Measurements from ENCODE around the gene LY6G5B. TPM values are rescaled to one million over a fixed set of nuclear protein-coding genes. Genes with fewer than 3 reads are reported as not detected.
A peak's percentile ranks its signal among the peaks of the same experiment; 100 is the strongest.

The LY6G5B gene
- polyA plus RNA-seq, 1 of the 3 experiments (the other 2 are of a cell fraction): 12.7 TPM

DNA sequence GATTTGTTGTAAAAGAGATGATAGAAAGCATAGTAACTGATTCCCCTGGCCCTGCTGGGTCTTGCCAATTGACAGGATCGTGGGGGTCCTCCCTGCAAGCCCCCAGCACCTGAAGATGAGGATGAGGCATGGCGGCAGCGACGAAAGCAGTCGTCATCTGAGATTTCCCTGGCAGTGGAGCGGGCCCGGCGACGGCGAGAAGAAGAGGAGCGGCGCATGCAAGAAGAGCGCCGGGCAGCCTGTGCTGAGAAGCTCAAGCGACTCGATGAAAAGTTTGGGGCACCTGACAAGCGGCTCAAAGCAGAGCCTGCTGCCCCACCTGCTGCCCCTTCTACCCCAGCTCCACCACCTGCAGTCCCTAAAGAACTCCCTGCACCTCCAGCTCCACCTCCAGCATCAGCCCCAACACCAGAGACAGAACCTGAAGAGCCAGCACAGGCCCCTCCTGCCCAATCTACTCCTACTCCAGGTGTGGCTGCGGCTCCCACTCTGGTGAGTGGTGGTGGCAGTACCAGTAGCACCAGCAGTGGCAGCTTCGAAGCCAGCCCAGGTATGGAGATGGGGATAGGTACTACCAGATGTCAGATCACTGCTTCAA is 42.0 kb upstream of the LY6G5B start:
- no peaks in the 10 kb centered on the region for H3K9me2 ChIP-seq
- no peak overlapping the region for H2AFZ ChIP-seq (ENCODE audit: low read depth)
- TF ChIP-seq, protein P1, sequence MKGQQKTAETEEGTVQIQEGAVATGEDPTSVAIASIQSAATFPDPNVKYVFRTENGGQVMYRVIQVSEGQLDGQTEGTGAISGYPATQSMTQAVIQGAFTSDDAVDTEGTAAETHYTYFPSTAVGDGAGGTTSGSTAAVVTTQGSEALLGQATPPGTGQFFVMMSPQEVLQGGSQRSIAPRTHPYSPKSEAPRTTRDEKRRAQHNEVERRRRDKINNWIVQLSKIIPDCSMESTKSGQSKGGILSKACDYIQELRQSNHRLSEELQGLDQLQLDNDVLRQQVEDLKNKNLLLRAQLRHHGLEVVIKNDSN (IDR thresholded peaks at IDR 0.05; ENCODE audit: borderline replicate concordance, low read depth): no peak
- TF ChIP-seq YY1 (IDR thresholded peaks at IDR 0.05; ENCODE audit: low read depth) (no peak), CHD2 (IDR thresholded peaks at IDR 0.05; ENCODE audit: low read length, partially characterized antibody) (no peak), SMC3 (IDR thresholded peaks at IDR 0.05; ENCODE audit: low read depth, low read length) (no peak), RXRA (IDR thresholded peaks at IDR 0.05; ENCODE audit: borderline replicate concordance, low read depth) (no peak), SIN3A (IDR thresholded peaks at IDR 0.05; ENCODE audit: borderline replicate concordance, low read depth, low read length) (no peak), FOSL2 (IDR thresholded peaks at IDR 0.05; ENCODE audit: borderline replicate concordance, low read depth) (no peak), TCF12 (IDR thresholded peaks at IDR 0.05) (no peak)
- TF ChIP-seq, protein P2, sequence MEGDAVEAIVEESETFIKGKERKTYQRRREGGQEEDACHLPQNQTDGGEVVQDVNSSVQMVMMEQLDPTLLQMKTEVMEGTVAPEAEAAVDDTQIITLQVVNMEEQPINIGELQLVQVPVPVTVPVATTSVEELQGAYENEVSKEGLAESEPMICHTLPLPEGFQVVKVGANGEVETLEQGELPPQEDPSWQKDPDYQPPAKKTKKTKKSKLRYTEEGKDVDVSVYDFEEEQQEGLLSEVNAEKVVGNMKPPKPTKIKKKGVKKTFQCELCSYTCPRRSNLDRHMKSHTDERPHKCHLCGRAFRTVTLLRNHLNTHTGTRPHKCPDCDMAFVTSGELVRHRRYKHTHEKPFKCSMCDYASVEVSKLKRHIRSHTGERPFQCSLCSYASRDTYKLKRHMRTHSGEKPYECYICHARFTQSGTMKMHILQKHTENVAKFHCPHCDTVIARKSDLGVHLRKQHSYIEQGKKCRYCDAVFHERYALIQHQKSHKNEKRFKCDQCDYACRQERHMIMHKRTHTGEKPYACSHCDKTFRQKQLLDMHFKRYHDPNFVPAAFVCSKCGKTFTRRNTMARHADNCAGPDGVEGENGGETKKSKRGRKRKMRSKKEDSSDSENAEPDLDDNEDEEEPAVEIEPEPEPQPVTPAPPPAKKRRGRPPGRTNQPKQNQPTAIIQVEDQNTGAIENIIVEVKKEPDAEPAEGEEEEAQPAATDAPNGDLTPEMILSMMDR (IDR thresholded peaks at IDR 0.05): no peak
- TF ChIP-seq, protein P3, sequence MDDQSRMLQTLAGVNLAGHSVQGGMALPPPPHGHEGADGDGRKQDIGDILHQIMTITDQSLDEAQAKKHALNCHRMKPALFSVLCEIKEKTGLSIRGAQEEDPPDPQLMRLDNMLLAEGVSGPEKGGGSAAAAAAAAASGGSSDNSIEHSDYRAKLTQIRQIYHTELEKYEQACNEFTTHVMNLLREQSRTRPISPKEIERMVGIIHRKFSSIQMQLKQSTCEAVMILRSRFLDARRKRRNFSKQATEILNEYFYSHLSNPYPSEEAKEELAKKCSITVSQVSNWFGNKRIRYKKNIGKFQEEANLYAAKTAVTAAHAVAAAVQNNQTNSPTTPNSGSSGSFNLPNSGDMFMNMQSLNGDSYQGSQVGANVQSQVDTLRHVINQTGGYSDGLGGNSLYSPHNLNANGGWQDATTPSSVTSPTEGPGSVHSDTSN (IDR thresholded peaks at IDR 0.05): no peak
- 98% methylated on average over 18 of the region's 19 CpGs for WGBS (ENCODE audit: low lambda C conversion rate)
- peaks cover 93 to 94% of the 10 kb centered on the region in 2 experiments for H3K36me3 ChIP-seq (replicated peaks in 1 of 2; ENCODE audit: control insufficient read depth in 1 of 2, insufficient read depth in 2 of 2, low read length in 1 of 2)
- no peak overlapping the region for H3K4me3 ChIP-seq (ENCODE audit: low read depth in 2 of 2, low read length in 1 of 2)
- no peaks in the 10 kb centered on the region for H3K9me3 ChIP-seq
- peaks cover 30% of the 10 kb centered on the region for H4K20me1 ChIP-seq (ENCODE audit: insufficient read depth)
- DNase-seq: peak; percentile 19
- no peak overlapping the region for H3K4me2 ChIP-seq
- H3K27ac ChIP-seq (ENCODE audit: low read depth in 2 of 2, low read length in 1 of 2): no peak overlapping the region
- peaks cover 4% of the 10 kb centered on the region for H3F3A ChIP-seq (replicated peaks; ENCODE audit: insufficient read depth)
- CTCF ChIA-PET: interaction anchor here (0.6 kb wide), 1 partner anchor 18 kb away, joined by 3 read pairs; no protein-coding TSS in a partner anchor
- POLR2A ChIA-PET: interaction anchor here (1.3 kb wide), 1 partner anchor 11 kb away, joined by 6 read pairs; no protein-coding TSS in a partner anchor
- H3K9ac ChIP-seq: no peak overlapping the region
- peaks cover 61% of the 10 kb centered on the region for H3K79me2 ChIP-seq (ENCODE audit: insufficient read depth)
- H3K4me1 ChIP-seq (ENCODE audit: control insufficient read depth in 1 of 2, insufficient read depth in 2 of 2, low read depth in 1 of 2, low read length in 1 of 2): peaks cover 2% of the 10 kb centered on the region in 2 experiments; a peak in 2 of 4 replicates
- H3K27me3 ChIP-seq (ENCODE audit: insufficient read depth): no peaks in the 10 kb centered on the region

DNA sequence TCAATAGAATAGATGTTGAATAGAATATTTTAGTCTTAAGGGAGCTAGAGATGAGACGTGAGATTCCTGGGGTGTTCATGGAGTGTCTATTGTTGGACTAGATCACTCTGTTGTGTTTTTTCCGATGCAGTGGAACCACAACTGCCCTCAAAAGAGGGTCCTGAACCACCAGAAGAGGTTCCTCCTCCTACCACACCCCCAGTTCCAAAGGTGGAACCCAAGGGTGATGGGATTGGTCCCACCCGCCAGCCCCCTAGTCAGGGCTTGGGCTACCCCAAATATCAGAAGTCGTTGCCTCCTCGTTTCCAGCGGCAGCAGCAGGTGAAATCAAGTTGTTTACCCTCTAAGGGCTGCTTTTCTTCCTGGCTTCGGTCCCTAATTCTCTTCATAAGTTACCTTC is 40.8 kb upstream of the LY6G5B start:
- Histone ChIP-seq H2AFZ (ENCODE audit: low read depth) (no peak overlapping the region), H3K27me3 (ENCODE audit: insufficient read depth) (no peaks in the 10 kb centered on the region), H3K9me3 (no peaks in the 10 kb centered on the region), H4K20me1 (ENCODE audit: insufficient read depth) (peaks cover 19% of the 10 kb centered on the region), H3K36me3 (replicated peaks in 1 of 2; ENCODE audit: control insufficient read depth in 1 of 2, insufficient read depth in 2 of 2, low read length in 1 of 2) (peaks cover 81 to 96% of the 10 kb centered on the region in 2 experiments), H3K4me1 (ENCODE audit: control insufficient read depth in 1 of 2, insufficient read depth in 2 of 2, low read depth in 1 of 2, low read length in 1 of 2) (no peaks in the 10 kb centered on the region; a peak in 1 of 4 replicates), H3F3A (replicated peaks; ENCODE audit: insufficient read depth) (peaks cover 13% of the 10 kb centered on the region), H3K4me2 (no peak overlapping the region), H3K79me2 (ENCODE audit: insufficient read depth) (peaks cover 49% of the 10 kb centered on the region), H3K9me2 (no peaks in the 10 kb centered on the region), H3K27ac (ENCODE audit: low read depth in 2 of 2, low read length in 1 of 2) (no peak overlapping the region), H3K9ac (no peak overlapping the region), H3K4me3 (ENCODE audit: low read depth in 2 of 2, low read length in 1 of 2) (no peak overlapping the region)
- no peak for TF ChIP-seq FOXM1 (IDR thresholded peaks at IDR 0.05; ENCODE audit: low read depth)
- TF ChIP-seq YY1 (IDR thresholded peaks at IDR 0.05; ENCODE audit: low read depth): no peak
- TF ChIP-seq GATA2 (CRISPR knock-in tag; IDR thresholded peaks at IDR 0.05): no peak
- no peak for TF ChIP-seq SIN3A (IDR thresholded peaks at IDR 0.05; ENCODE audit: borderline replicate concordance, low read depth, low read length)
- TF ChIP-seq RXRA (IDR thresholded peaks at IDR 0.05; ENCODE audit: borderline replicate concordance, low read depth): no peak
- no peak for TF ChIP-seq EP300 (IDR thresholded peaks at IDR 0.05; ENCODE audit: borderline replicate concordance in 1 of 2, low read depth in 1 of 2, low read length in 1 of 2)
- no peak for TF ChIP-seq RCOR1 (IDR thresholded peaks at IDR 0.05; ENCODE audit: low read length)
- no peak for TF ChIP-seq ELF1 (IDR thresholded peaks at IDR 0.05)
- CTCF ChIA-PET: no interaction called here
- DNase-seq: no peak
- POLR2A ChIA-PET: interaction anchor here (1.5 kb wide), 1 partner anchor 8 kb away, joined by 3 read pairs; the partner anchor contains the start of gene PRRC2A
- 89% methylated on average over 7 of the region's 7 CpGs for WGBS (ENCODE audit: low lambda C conversion rate)

All from SK-N-SH (cell line).